Measurements from ENCODE around the gene PSME3. TPM values are rescaled to one million over a fixed set of nuclear protein-coding genes. Genes with fewer than 3 reads are reported as not detected.

PSME3 gene
- total and polyA plus RNA-seq, 2 of the 13 experiments (the other 11 are each of a cell fraction or from before 2014, with no cell fraction given), result 66.3 to 135 TPM

- TF ChIP-seq MTERF4 (CRISPR knock-in tag; IDR thresholded peaks at IDR 0.05) (peak; percentile 69; the same call in 1 of the 2 replicates), ZBTB2 (CRISPR knock-in tag; IDR thresholded peaks at IDR 0.05; ENCODE audit: low read depth) (peak; percentile 75; the same call in 1 of the 2 replicates), ZNF773 (CRISPR knock-in tag; IDR thresholded peaks at IDR 0.05; ENCODE audit: borderline replicate concordance) (peak; percentile 24; the same call in 1 of the 2 replicates), TBX2 (CRISPR knock-in tag; IDR thresholded peaks at IDR 0.05; ENCODE audit: borderline replicate concordance) (peak; percentile 90), ZNF562 (CRISPR knock-in tag; IDR thresholded peaks at IDR 0.05; ENCODE audit: borderline replicate concordance) (no peak), ZNF816 (CRISPR knock-in tag; IDR thresholded peaks at IDR 0.05; ENCODE audit: borderline replicate concordance) (0 out of 2 replicates have a peak, but pooled peaks have one; percentile 34), SAP130 (CRISPR knock-in tag; IDR thresholded peaks at IDR 0.05; ENCODE audit: low read depth) (peak; percentile 99), MAFK (conservative IDR thresholded peaks at IDR 0.05 in 1 of 2, IDR thresholded peaks at IDR 0.05 in 1 of 2; ENCODE audit: low read length in 2 of 2) (no peak), CCAR2 (optimal IDR thresholded peaks at IDR 0.05; ENCODE audit: low read depth, low read length) (no peak), MXD4 (CRISPR knock-in tag; IDR thresholded peaks at IDR 0.05) (peak; percentile 99), ZNF557 (CRISPR knock-in tag; IDR thresholded peaks at IDR 0.05) (peak; percentile 87; the same call in 1 of the 2 replicates), BRCA1 (CRISPR knock-in tag; IDR thresholded peaks at IDR 0.05) (peak; percentile 95), POLR2G (IDR thresholded peaks at IDR 0.05; ENCODE audit: low read depth, low read length) (peak; percentile 99), ZNF547 (CRISPR knock-in tag; IDR thresholded peaks at IDR 0.05) (peak; percentile 88), ZBTB7B (CRISPR knock-in tag; IDR thresholded peaks at IDR 0.05) (peak; percentile 86), EP300 (IDR thresholded peaks at IDR 0.05; ENCODE audit: low read depth in 2 of 2, low read length in 2 of 2) (peak in 1 of 2 experiments; percentile 26; a peak in 2 of 4 replicates), EP300 (CRISPR knock-in tag; IDR thresholded peaks at IDR 0.05; ENCODE audit: borderline replicate concordance) (peak; percentile 63), ZNF33B (CRISPR knock-in tag; IDR thresholded peaks at IDR 0.05) (peak; percentile 91), SMAD3 (CRISPR knock-in tag; IDR thresholded peaks at IDR 0.05) (peak; percentile 84; the same call in 1 of the 2 replicates), PBX2 (CRISPR knock-in tag; IDR thresholded peaks at IDR 0.05) (no peak), PAF1 (CRISPR knock-in tag; IDR thresholded peaks at IDR 0.05) (no peak), ZNF720 (CRISPR knock-in tag; IDR thresholded peaks at IDR 0.05) (no peak), MIER2 (CRISPR knock-in tag; IDR thresholded peaks at IDR 0.05) (peak; percentile 52; the same call in 1 of the 2 replicates)
- TF ChIP-seq, protein P1, sequence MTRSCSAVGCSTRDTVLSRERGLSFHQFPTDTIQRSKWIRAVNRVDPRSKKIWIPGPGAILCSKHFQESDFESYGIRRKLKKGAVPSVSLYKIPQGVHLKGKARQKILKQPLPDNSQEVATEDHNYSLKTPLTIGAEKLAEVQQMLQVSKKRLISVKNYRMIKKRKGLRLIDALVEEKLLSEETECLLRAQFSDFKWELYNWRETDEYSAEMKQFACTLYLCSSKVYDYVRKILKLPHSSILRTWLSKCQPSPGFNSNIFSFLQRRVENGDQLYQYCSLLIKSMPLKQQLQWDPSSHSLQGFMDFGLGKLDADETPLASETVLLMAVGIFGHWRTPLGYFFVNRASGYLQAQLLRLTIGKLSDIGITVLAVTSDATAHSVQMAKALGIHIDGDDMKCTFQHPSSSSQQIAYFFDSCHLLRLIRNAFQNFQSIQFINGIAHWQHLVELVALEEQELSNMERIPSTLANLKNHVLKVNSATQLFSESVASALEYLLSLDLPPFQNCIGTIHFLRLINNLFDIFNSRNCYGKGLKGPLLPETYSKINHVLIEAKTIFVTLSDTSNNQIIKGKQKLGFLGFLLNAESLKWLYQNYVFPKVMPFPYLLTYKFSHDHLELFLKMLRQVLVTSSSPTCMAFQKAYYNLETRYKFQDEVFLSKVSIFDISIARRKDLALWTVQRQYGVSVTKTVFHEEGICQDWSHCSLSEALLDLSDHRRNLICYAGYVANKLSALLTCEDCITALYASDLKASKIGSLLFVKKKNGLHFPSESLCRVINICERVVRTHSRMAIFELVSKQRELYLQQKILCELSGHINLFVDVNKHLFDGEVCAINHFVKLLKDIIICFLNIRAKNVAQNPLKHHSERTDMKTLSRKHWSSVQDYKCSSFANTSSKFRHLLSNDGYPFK (CRISPR knock-in tag; IDR thresholded peaks at IDR 0.05; ENCODE audit: borderline replicate concordance), result peak; percentile 97
These were observed at the start of gene PSME3 (continued) for GRCh38 chr17:42832934-42833766.

All from HepG2 (cell line).